ENCODE data around the gene NUDT3.

DNA sequence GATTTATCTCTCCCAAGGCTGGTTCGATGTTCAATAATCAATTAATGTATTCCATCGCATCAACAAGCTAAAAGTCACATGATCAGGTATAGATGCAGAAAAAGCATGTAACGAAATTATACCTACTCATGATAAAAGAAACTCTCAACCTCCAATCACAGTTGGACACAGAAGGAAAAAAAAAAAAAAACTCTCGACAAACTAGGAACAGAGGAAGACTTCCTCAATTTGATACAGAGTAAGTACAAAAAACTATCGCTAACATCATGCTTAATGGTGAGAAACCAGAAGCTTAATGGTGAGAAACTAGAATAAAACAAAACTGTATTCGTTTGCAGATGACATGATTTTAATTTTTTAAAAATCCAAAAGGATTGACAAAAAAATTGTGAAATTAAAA, 81.7 kb downstream of the NUDT3 start:
- TF ChIP-seq SMAD4 (CRISPR knock-in tag; conservative IDR thresholded peaks at IDR 0.05), result no peak
- TF ChIP-seq NFYB (IDR thresholded peaks at IDR 0.05; ENCODE audit: extremely low read depth, insufficient read length), result no peak
- TF ChIP-seq, protein P1, sequence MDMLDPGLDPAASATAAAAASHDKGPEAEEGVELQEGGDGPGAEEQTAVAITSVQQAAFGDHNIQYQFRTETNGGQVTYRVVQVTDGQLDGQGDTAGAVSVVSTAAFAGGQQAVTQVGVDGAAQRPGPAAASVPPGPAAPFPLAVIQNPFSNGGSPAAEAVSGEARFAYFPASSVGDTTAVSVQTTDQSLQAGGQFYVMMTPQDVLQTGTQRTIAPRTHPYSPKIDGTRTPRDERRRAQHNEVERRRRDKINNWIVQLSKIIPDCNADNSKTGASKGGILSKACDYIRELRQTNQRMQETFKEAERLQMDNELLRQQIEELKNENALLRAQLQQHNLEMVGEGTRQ (CRISPR knock-in tag; IDR thresholded peaks at IDR 0.05), result no peak
- no peak for TF ChIP-seq POLR2A (conservative IDR thresholded peaks at IDR 0.05)
- TF ChIP-seq CEBPG (CRISPR knock-in tag; IDR thresholded peaks at IDR 0.05), result no peak
- TF ChIP-seq CEBPG (tag; conservative IDR thresholded peaks at IDR 0.05 in 1 of 2, IDR thresholded peaks at IDR 0.05 in 1 of 2), result no peak
- TF ChIP-seq EGR1 (conservative IDR thresholded peaks at IDR 0.05), result no peak
- TF ChIP-seq ZNF561 (CRISPR knock-in tag; conservative IDR thresholded peaks at IDR 0.05), result no peak
- TF ChIP-seq POLR2AphosphoS5 (IDR thresholded peaks at IDR 0.05; ENCODE audit: control insufficient read depth, insufficient read depth, low read depth, low read length), result no peak
- TF ChIP-seq ZNF444 (CRISPR knock-in tag; IDR thresholded peaks at IDR 0.05), result no peak
- no peak for TF ChIP-seq MTA1 (IDR thresholded peaks at IDR 0.05; ENCODE audit: borderline replicate concordance)
- no peak for TF ChIP-seq KDM1A (IDR thresholded peaks at IDR 0.05)
